CD4-positive, alpha-beta memory T cell (primary cell): ENCODE measurements around the gene FOXF1. TPM values are rescaled to one million over a fixed set of nuclear protein-coding genes. Genes with fewer than 3 reads are reported as not detected.

Experiments
- CTCF ChIA-PET: fragments of 350-600 bp; sonication (Branson Sonifier 250); formaldehyde crosslinking; loops from one replicate; lab custom pipeline; 2021; ENCODE audit warnings: inconsistent platforms; ENCODE audit not compliant: partially characterized antibody; lab: Charles Lee
- POLR2A ChIA-PET: fragments of 350-600 bp; sonication (Branson Sonifier 250); formaldehyde crosslinking; loops from one replicate; lab custom pipeline; 2021; ENCODE audit not compliant: partially characterized antibody; lab: Charles Lee
- DNase-seq, 5 donors: peaks; one replicate each; pipeline versions ENCODE4 v3.0.0 to v3.0.0-alpha.2; 2020 to 2022; ENCODE audit warnings: mixed read lengths in 1 of 5
- H3K27ac ChIP-seq: one replicate; pipeline ENCODE4 v1.7.0; 2013; ENCODE audit warnings: low read depth, low read length
- H3K27me3 ChIP-seq: 2 replicates; pipeline ENCODE4 v1.7.0; 2013; ENCODE audit warnings: mild to moderate bottlenecking, low read length, moderate library complexity; ENCODE audit not compliant: insufficient read depth
- H3K36me3 ChIP-seq: 2 replicates; pipeline ENCODE4 v1.7.0; 2013; ENCODE audit warnings: mild to moderate bottlenecking, low read length, moderate library complexity; ENCODE audit not compliant: insufficient read depth
- H3K4me1 ChIP-seq: 2 replicates; pipeline ENCODE4 v1.7.0; 2013; ENCODE audit warnings: mild to moderate bottlenecking, low read length, moderate library complexity; ENCODE audit not compliant: insufficient read depth
- H3K4me3 ChIP-seq, 2 donors: one replicate each; pipeline ENCODE4 v1.7.0; 2013; ENCODE audit warnings: low read length in 2 of 2, mild to moderate bottlenecking in 1 of 2
- H3K9me3 ChIP-seq, 2 donors: one replicate each; pipeline ENCODE4 v1.7.0; 2013; ENCODE audit warnings: low read length in 2 of 2, control low read depth in 1 of 2; ENCODE audit not compliant: control insufficient read depth in 1 of 2
- H3K27ac Mint-ChIP-seq, 7 donors: one replicate each; pipeline ENCODE4 v1.8.0; 2020 to 2021; ENCODE audit warnings: mixed read lengths in 7 of 7, mild to moderate bottlenecking in 6 of 7, inconsistent platforms in 3 of 7, moderate library complexity in 3 of 7
- H3K27me3 Mint-ChIP-seq, 2 donors: one replicate each; pipeline ENCODE4 v1.8.0; 2020 to 2021; ENCODE audit warnings: mixed read lengths in 2 of 2
- H3K36me3 Mint-ChIP-seq, 2 donors: one replicate each; pipeline ENCODE4 v1.8.0; 2020 to 2021; ENCODE audit warnings: mixed read lengths in 2 of 2, inconsistent platforms in 1 of 2, mild to moderate bottlenecking in 1 of 2
- H3K4me1 Mint-ChIP-seq, 4 donors: one replicate each; pipeline ENCODE4 v1.8.0; 2020 to 2021; ENCODE audit warnings: mixed read lengths in 4 of 4, mild to moderate bottlenecking in 1 of 4
- H3K4me3 Mint-ChIP-seq, 8 donors: one replicate each; pipeline ENCODE4 v1.8.0; 2020 to 2021; ENCODE audit warnings: mixed read lengths in 8 of 8, mild to moderate bottlenecking in 7 of 8, moderate library complexity in 6 of 8, inconsistent platforms in 3 of 8
- H3K9me3 Mint-ChIP-seq, 8 donors: one replicate each; pipeline ENCODE4 v1.8.0; 2020 to 2021; ENCODE audit warnings: mixed read lengths in 8 of 8, mild to moderate bottlenecking in 5 of 8, inconsistent platforms in 3 of 8, moderate library complexity in 1 of 8
- intact Hi-C: fragments of 100-400 bp; cut with micrococcal nuclease; formaldehyde crosslinking; loops from one replicate; pipeline ENCODE4 v1.15.1; 2023
- polyA plus RNA-seq, 2 donors: library from polyadenylated mRNA; unstranded; fragments of 300-500 nt; fragmentation: Illumina TruSeq; gene quantifications; one replicate each; pipeline ENCODE4 v1.2.3, GENCODE V29; 2021
- total RNA-seq, 2 experiments: library from RNA; stranded (reverse); gene quantifications; one replicate each; pipeline ENCODE4 v1.2.3, GENCODE V29; 2021

FOXF1 gene
- total and polyA plus RNA-seq, 4 experiments from 2014 or later = not detected

GRCh38 chr16:86563469-86564345, 53.4 kb downstream of the FOXF1 start:
- H3K4me3 ChIP-seq = peak overlapping the region; percentile 34 to 52
- Mint-ChIP-seq H3K4me1 (peaks cover 10 to 30% (median 22%) of the 10 kb centered on the region in 4 donors), H3K4me3 (peak overlapping the region; percentile 34 to 80 (median 70)), H3K36me3 (no peaks in the 10 kb centered on the region), H3K9me3 (no peaks in the 10 kb centered on the region), H3K27me3 (peaks cover 32 to 54% of the 10 kb centered on the region in 2 donors), H3K27ac (peak overlapping the region in 2 of 7 donors; percentile 29 to 38)
- DNase-seq = peak; percentile 80 to 88 (median 83)
- intact Hi-C loops = loop anchor here (2.0 to 5.0 kb wide), 4 partner anchors 499 to 829 kb away; partner anchors contain the start of gene MAP1LC3B
- peaks cover 18% of the 10 kb centered on the region for H3K4me1 ChIP-seq
- POLR2A ChIA-PET = interaction anchor here (1.3 kb wide), 1 partner anchor 8 kb away, joined by 6 read pairs; the partner anchor contains the start of gene MTHFSD
- no peaks in the 10 kb centered on the region for H3K36me3 ChIP-seq
- CTCF ChIA-PET = interaction anchor here (0.7 to 2.2 kb wide), 15 partner anchors 8 to 1205 kb away, joined by 3 to 8 read pairs (median 3); partner anchors contain the start of gene MTHFSD
- H3K9me3 ChIP-seq = no peaks in the 10 kb centered on the region
- H3K27ac ChIP-seq = no peak overlapping the region
- peaks cover 23% of the 10 kb centered on the region for H3K27me3 ChIP-seq

Other genes with a start within 250 kb of the FOXF1 start
- 10 to 100 TPM; 39.7 to 41.6 TPM for gene MTHFSD, start 44.7 kb downstream of the FOXF1 start, total RNA-seq
- 10 to 100 TPM; 12.5 to 20.1 TPM for gene MTHFSD, start 44.7 kb downstream of the FOXF1 start, polyA plus RNA-seq
- gene FOXC2, start 56.3 kb downstream of the FOXF1 start, total RNA-seq = not detected
- gene FOXC2, start 56.3 kb downstream of the FOXF1 start, polyA plus RNA-seq = not detected
- gene FOXL1, start 68.0 kb downstream of the FOXF1 start, total RNA-seq = not detected
- gene FOXL1, start 68.0 kb downstream of the FOXF1 start, polyA plus RNA-seq = not detected